ENCODE data around the gene SV2C. TPM values are rescaled to one million over a fixed set of nuclear protein-coding genes. Genes with fewer than 3 reads are reported as not detected.

Gene SV2C
- polyA plus RNA-seq, 3 donors: 0.01 to 0.02 TPM; not detected in 1

GRCh38 chr5:76149636-76150035 lies 66.5 kb downstream of the SV2C start:
- no peak overlapping the region for H2AFZ ChIP-seq (ENCODE audit: insufficient read depth, low read depth, low read length, poor library complexity, severe bottlenecking)
- Mint-ChIP-seq H3K27ac (no peak overlapping the region), H3K9me3 (peaks cover 0 to 3% (median 0%) of the 10 kb centered on the region in 7 donors), H3K4me3 (no peak overlapping the region), H3K4me1 (peaks cover 9% of the 10 kb centered on the region), H3K36me3 (no peaks in the 10 kb centered on the region), H3K27me3 (ENCODE audit: low read depth in 3 of 3) (peaks cover 2 to 5% (median 2%) of the 10 kb centered on the region in 3 donors)
- no peaks in the 10 kb centered on the region for H3K79me2 ChIP-seq (ENCODE audit: insufficient read depth, low read length)
- no peak overlapping the region for H3K27ac ChIP-seq (ENCODE audit: low read depth in 1 of 2, low read length in 2 of 2)
- no peak overlapping the region for H3K9ac ChIP-seq (ENCODE audit: insufficient read depth, low read length, poor library complexity, severe bottlenecking)
- no peaks in the 10 kb centered on the region for H3K9me3 ChIP-seq (replicated peaks in 1 of 2; ENCODE audit: control insufficient read depth in 1 of 2, insufficient read depth in 1 of 2, low read length in 2 of 2)
- no peak overlapping the region for H3K4me3 ChIP-seq (replicated peaks in 1 of 3; ENCODE audit: low read depth in 2 of 3, low read length in 3 of 3)
- H3K36me3 ChIP-seq (replicated peaks in 1 of 2; ENCODE audit: control insufficient read depth in 1 of 2, insufficient read depth in 2 of 2, low read length in 2 of 2): no peaks in the 10 kb centered on the region
- intact Hi-C loops (cut with micrococcal nuclease): no loop called here
- H3K27me3 ChIP-seq (ENCODE audit: control insufficient read depth in 2 of 2, insufficient read depth in 2 of 2, low read length in 2 of 2): no peaks in the 10 kb centered on the region
- TF ChIP-seq CTCF (IDR thresholded peaks at IDR 0.05): no peak
- DNase-seq: no peak
- WGBS (ENCODE audit: insufficient coverage): no CpG with 5 or more reads among the region's 1 CpG
- H3K4me1 ChIP-seq (ENCODE audit: control insufficient read depth in 1 of 2, insufficient read depth in 2 of 2, low read length in 2 of 2): no peaks in the 10 kb centered on the region
- H4K20me1 ChIP-seq (ENCODE audit: insufficient read depth, low read length): no peaks in the 10 kb centered on the region
- H3K4me2 ChIP-seq (replicated peaks; ENCODE audit: extremely low read depth, low read length, poor library complexity, severe bottlenecking): no peak overlapping the region

- TF ChIP-seq CTCF (IDR thresholded peaks at IDR 0.05): no peak
- no peak overlapping the region for H3K4me3 ChIP-seq (replicated peaks in 1 of 3; ENCODE audit: low read depth in 2 of 3, low read length in 3 of 3)
- intact Hi-C loops (cut with micrococcal nuclease): no loop called here
- H3K9me3 Mint-ChIP-seq: peaks cover 2 to 8% (median 3%) of the 10 kb centered on the region in 7 donors
- H3K27ac Mint-ChIP-seq: peak overlapping the region in 1 of 7 donors; percentile 30
- no CpG with 5 or more reads among the region's 3 CpGs for WGBS (ENCODE audit: insufficient coverage)
- H3K4me2 ChIP-seq (replicated peaks; ENCODE audit: extremely low read depth, low read length, poor library complexity, severe bottlenecking): no peak overlapping the region
- no peak overlapping the region for H3K4me3 Mint-ChIP-seq
- no peaks in the 10 kb centered on the region for H3K79me2 ChIP-seq (ENCODE audit: insufficient read depth, low read length)
- H3K9me3 ChIP-seq (replicated peaks in 1 of 2; ENCODE audit: control insufficient read depth in 1 of 2, insufficient read depth in 1 of 2, low read length in 2 of 2): no peaks in the 10 kb centered on the region
- no peaks in the 10 kb centered on the region for H3K36me3 Mint-ChIP-seq
- H3K9ac ChIP-seq (ENCODE audit: insufficient read depth, low read length, poor library complexity, severe bottlenecking): no peak overlapping the region
- H3K27me3 ChIP-seq (ENCODE audit: control insufficient read depth in 2 of 2, insufficient read depth in 2 of 2, low read length in 2 of 2): peaks cover 0 to 4% of the 10 kb centered on the region in 2 donors
- H3K4me1 Mint-ChIP-seq: peaks cover 9% of the 10 kb centered on the region
- no peaks in the 10 kb centered on the region for H3K36me3 ChIP-seq (replicated peaks in 1 of 2; ENCODE audit: control insufficient read depth in 1 of 2, insufficient read depth in 2 of 2, low read length in 2 of 2)
- DNase-seq: no peak
- no peak overlapping the region for H2AFZ ChIP-seq (ENCODE audit: insufficient read depth, low read depth, low read length, poor library complexity, severe bottlenecking)
- peaks cover 0 to 3% (median 2%) of the 10 kb centered on the region in 3 donors for H3K27me3 Mint-ChIP-seq (ENCODE audit: low read depth in 3 of 3)
- H3K4me1 ChIP-seq (ENCODE audit: control insufficient read depth in 1 of 2, insufficient read depth in 2 of 2, low read length in 2 of 2): no peaks in the 10 kb centered on the region
- H3K27ac ChIP-seq (ENCODE audit: low read depth in 1 of 2, low read length in 2 of 2): no peak overlapping the region
- H4K20me1 ChIP-seq (ENCODE audit: insufficient read depth, low read length): no peaks in the 10 kb centered on the region
These were observed 69.0 kb downstream of the SV2C start for GRCh38 chr5:76152161-76152560.

All from CD14-positive monocyte (primary cell).